Right forelimb (tissue), 1 donor: Measurements from ENCODE around the gene OTOP2.
"Not testable (repeated sequence)": the region's sequence is repeated elsewhere in the genome, so short reads cannot be mapped to it uniquely, and the experiment has no call there.

Source experiments
- DNase-seq: peaks from one replicate; pipeline ENCODE4 v3.0.0-alpha.2; 2018

Gene OTOP2

GRCh38 chr17:74901353-74902135, 22.5 kb upstream of the OTOP2 start:
- DNase-seq, result no peak

DNA sequence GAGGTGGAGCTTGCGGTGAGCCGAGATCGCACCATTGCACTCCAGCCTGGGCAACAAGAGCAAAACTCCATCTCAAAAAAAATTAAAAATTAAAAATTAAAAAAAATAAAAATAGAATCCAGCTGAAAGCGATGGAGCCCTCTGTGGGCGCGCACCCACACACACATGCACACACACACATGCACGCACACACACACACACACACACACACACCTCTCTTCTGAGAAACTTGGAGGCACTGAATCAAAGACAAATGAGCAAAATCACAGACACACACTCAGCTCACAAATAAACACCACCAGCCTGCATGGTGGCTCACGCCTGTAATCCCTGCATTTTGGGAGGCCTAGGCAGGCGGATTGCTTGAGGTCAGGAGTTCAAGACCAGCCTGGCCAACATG, 21.0 kb upstream of the OTOP2 start:
- DNase-seq, result no peak

DNA sequence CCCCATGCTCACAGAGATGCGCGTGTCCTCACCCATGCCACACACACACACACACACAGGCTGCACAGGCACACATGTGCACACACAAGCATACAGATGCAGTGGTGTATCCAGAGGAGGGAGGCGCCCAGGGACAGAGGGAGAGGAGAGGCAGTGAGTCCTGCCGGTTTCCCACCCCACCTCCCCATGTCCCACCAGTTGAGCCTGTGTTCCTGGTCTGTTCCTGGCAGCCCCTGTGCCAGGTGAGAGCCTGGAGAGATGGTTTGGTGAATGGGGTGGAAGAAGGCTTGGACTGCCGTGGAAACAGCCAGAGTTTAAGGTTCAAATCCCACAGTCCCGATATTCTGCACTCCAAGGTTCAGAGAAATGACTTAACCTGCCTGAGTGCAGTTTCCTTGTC, 20.4 kb upstream of the OTOP2 start:
- no peak for DNase-seq

GRCh38 chr17:74904687-74905409, 19.2 kb upstream of the OTOP2 start:
- DNase-seq, result no peak

- not testable (repeated sequence) for DNase-seq
Observed at GRCh38 chr17:74906214-74906793, 17.8 kb upstream of the OTOP2 start.

GRCh38 chr17:74907012-74907411, 17.1 kb upstream of the OTOP2 start:
- no peak for DNase-seq

GRCh38 chr17:74909097-74909496, 15.0 kb upstream of the OTOP2 start:
- DNase-seq, result not testable (repeated sequence)

DNA sequence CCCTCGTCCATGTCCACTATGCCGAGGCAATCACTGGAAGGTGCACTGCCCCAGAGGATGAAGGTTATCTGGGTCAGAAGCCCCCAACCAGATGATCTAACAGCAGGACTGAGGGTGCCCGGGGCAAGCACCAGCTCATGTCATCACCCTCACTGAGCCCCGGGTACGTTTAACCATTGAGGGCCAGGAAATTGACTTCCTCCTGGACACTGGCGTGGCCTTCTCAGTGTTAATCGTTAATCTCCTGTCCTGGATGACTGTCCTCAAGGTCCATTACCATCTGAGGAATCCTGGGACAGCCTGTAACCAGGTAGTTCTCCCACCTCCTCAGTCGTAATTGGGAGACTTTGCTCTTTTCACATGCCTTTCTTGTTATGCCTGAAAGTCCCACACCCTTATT, 12.7 kb upstream of the OTOP2 start:
- DNase-seq, result not testable (repeated sequence)

- no peak for DNase-seq
Observed at GRCh38 chr17:74916136-74916850, 7.8 kb upstream of the OTOP2 start.

DNA sequence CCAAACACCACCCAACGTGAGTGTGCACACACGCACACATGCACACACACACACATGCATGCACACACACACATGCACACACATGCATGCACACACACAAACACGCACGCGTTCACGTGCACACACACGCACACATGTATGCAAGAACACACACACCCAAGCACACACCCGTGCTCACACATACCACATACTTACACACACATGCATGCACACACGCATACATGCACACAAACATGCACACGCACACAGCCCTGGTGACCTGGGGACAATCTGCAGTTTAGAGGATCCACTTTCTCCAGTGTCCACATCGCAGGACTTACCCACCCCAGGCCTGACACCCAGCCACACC, 7.2 kb upstream of the OTOP2 start:
- DNase-seq, result no peak

DNA sequence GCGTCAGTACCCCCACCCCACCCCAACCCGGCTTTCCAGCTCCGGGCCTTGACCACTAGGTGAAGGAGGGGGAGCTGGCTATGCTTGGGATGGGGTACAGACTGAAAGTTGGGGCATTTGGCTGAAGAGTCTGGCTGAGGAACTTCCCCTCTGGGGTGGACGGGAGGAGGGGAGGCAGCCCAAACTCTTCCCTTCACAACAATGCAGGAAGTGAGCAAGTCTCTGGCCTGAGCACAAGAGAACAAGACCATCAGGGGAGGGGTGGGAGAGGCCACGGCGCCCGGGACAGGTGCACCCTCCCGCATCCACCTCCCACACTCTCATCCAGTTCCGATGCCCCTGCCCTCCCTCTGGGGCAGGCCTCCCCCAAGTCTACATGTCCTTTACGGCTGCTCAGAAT, 6.6 kb upstream of the OTOP2 start:
- DNase-seq, result no peak

- no peak for DNase-seq
Observed at GRCh38 chr17:74918906-74919305, 5.2 kb upstream of the OTOP2 start.

DNA sequence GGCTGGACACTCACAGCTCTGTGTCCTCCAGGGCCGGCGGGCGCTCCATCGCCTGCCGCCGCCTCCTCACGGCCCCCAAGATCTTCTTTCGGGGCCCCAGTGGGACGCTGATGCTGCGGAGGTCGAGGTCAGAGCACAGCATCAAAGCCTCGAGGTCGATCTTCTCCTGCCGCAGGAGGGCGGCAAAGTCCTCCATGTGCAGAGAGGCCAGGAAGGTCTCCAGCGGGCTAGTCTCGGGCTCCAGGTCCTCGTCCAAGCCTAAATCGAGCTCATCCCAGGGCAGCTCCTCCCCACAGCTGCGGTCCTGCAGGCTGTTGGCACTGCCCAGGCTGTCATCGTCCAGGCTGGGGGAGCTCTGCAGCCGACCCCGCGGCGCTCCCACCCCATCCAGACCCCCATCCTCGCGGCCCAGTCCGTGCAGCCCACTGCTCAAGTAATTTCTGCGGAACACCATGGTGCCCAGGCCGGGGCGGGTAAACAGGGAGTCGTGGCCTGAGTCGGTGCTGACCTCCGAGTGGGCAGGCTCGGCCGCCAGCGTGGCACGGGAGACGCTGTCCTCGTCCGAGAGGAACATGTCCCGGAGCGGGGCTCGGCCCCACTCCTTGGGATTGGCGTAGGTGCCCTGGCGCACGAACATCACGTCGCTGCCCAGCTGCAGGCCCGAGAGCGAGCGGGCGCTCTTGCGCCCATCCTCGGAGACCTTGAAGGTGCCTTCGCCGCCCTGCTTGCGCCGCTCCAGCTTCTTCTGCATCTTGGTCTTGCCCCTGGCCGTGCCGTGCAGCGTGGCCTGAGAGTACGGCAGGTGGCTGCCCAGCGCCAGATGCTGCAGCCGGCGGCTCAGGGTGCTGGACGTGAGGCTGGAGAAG, 4.4 kb upstream of the OTOP2 start:
- no peak for DNase-seq

DNA sequence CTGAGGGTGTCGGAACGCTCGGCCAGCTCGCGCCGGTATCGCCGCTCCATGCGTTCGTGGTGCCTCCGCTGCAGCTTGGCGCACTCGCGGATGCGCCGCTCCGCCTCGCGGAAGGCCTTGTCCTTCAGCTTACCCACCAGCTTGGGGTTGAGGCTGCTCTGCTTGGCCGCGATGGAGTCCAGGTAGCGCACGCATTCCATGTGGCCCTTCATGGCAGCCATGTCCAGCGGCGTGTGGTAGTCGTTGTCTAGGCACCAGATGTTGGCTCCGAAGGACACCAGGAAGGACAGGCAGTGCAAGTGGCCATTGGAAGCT, 3.8 kb upstream of the OTOP2 start:
- no peak for DNase-seq

DNA sequence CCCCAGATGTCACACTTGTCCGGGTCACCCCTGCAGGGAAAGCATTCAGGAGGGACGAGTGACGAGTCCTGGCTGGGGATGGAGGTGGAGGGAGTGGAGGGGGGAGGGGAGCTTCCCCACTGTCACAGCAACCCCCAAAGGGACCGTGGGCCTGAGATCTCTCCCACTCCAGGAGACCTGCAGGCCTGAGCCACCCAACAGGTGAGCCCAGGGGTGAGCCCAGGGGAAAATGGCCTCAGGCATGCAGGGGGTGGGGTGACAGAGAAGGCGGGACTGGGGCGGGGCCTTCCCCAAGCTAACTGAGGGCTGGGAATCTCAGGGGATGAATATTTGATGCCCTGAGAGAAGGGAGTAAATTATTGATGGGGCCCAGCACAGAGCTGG, 3.4 kb upstream of the OTOP2 start:
- DNase-seq, result no peak

DNA sequence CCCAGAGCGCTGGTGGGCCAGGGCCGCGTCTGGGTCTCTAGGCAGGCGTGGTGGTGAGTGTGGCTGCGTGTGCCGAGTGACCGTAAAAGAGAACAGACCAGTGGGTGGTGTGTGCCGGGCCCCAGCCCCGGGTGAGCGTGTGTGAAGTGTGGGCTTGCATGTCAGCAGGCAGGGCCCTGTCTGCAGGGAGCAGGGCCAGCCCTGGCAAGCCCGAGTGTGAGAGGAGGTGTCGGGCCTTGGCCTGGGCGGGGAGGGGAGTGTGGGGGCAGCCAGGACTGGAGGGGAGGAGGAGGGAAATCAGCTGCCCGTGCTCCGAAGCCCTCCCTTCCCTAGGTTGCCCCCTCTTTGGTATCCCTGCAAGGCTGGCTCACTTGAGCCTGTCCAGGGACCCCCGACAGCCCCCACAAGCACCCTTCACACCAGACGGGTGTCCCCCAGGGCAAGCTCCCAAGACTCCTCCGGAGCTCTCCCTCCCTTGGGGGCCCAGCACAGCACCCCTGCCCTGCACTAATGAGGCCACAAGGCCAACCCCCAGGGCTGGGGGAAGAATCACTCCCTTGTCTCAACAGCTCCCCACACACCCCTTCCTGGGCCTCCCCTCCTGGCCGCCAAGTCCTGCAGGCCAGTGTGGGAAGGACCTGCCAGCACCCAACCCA, 2.9 kb upstream of the OTOP2 start:
- DNase-seq, result no peak

- DNase-seq, result no peak
Observed at GRCh38 chr17:74921769-74922168, 2.3 kb upstream of the OTOP2 start.

DNA sequence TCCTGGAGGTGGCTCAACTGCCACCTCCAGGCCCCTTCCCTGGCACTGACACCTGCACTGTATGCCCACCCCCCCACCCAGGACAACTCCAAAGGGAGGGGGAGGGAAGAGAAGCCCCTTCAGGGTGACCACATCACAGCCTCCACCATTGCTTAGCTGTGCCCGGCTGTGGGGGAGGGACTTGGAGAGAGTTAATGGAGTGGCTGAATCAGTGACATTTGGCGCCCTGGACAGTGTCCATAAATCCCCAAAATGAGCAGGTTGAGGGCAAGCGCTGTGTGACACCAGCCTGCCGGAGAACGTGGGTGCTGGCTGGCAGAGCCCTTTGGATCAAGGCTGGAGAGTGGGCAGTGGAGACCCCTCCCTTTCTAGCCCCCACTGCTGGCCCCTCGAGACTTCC, 1.9 kb upstream of the OTOP2 start:
- no peak for DNase-seq

- DNase-seq, result no peak
Observed at GRCh38 chr17:74922694-74923537, 1.2 kb upstream of the OTOP2 start, which contains the start of gene USH1G. USH1G (minus strand) TSS chr17:74923255; CDS start chr17:74923073, 182 bp downstream.

GRCh38 chr17:74923538-74924249, 379 bp upstream of the OTOP2 start:
- peak; percentile 71 for DNase-seq
